Mesenchymal stem cell (in vitro differentiated cells and primary cell): ENCODE data around the gene TMEM41B.
"Not testable (repeated sequence)": the region's sequence is repeated elsewhere in the genome, so short reads cannot be mapped to it uniquely, and the experiment has no call there.

Experiments used
- DNase-seq: peaks from one replicate; pipeline ENCODE4 v3.0.0-alpha.2; 2013
- H2AFZ ChIP-seq: one replicate; pipeline ENCODE4 v1.6.1; 2013; ENCODE audit warnings: low read depth, mild to moderate bottlenecking, control low read depth, inconsistent platforms, low read length, moderate library complexity
- H2AK5ac ChIP-seq: 2 replicates; pipeline ENCODE4 v1.6.1; 2013; ENCODE audit warnings: low read length, moderate library complexity, mild to moderate bottlenecking, inconsistent platforms; ENCODE audit not compliant: severe bottlenecking
- H2BK120ac ChIP-seq: one replicate; pipeline ENCODE4 v1.6.1; 2013; ENCODE audit warnings: low read depth, mild to moderate bottlenecking, inconsistent platforms, low read length, moderate library complexity
- H2BK12ac ChIP-seq, 2 experiments: one replicate each; pipeline ENCODE4 v1.6.1; 2013; ENCODE audit warnings: inconsistent platforms in 2 of 2, low read length in 2 of 2, mild to moderate bottlenecking in 2 of 2, moderate library complexity in 2 of 2, control low read depth in 1 of 2
- H2BK15ac ChIP-seq: one replicate; pipeline ENCODE4 v1.6.1; 2013; ENCODE audit warnings: mild to moderate bottlenecking, low read depth, inconsistent platforms; ENCODE audit not compliant: poor library complexity, severe bottlenecking
- H2BK5ac ChIP-seq: 2 replicates; pipeline ENCODE4 v1.6.1; 2013; ENCODE audit warnings: low read depth, mild to moderate bottlenecking, low read length, control low read depth, inconsistent platforms; ENCODE audit not compliant: poor library complexity, severe bottlenecking
- H3K14ac ChIP-seq, 2 experiments: one replicate each; pipeline ENCODE4 v1.6.1; 2013; ENCODE audit warnings: inconsistent platforms in 2 of 2, low read length in 2 of 2, control low read depth in 1 of 2, mild to moderate bottlenecking in 1 of 2, moderate library complexity in 1 of 2
- H3K18ac ChIP-seq, 2 experiments: one replicate each; pipeline ENCODE4 v1.6.1; 2013; ENCODE audit warnings: inconsistent platforms in 2 of 2, low read length in 2 of 2, control low read depth in 1 of 2, low read depth in 1 of 2, mild to moderate bottlenecking in 1 of 2
- H3K23ac ChIP-seq, 2 experiments: one replicate each; pipeline ENCODE4 v1.6.1; 2013; ENCODE audit warnings: inconsistent platforms in 2 of 2, low read length in 2 of 2, mild to moderate bottlenecking in 2 of 2, moderate library complexity in 2 of 2, control low read depth in 1 of 2
- H3K27ac ChIP-seq: 2 replicates; pipeline ENCODE4 v1.5.1; 2013; ENCODE audit warnings: mild to moderate bottlenecking, moderate library complexity, low read length, control low read depth, inconsistent platforms; ENCODE audit not compliant: poor library complexity, severe bottlenecking
- H3K27me3 ChIP-seq, 2 experiments: 2 replicates each; pipeline versions ENCODE4 v1.6.1 to v1.7.0; 2013; ENCODE audit warnings: low read length in 2 of 2, mild to moderate bottlenecking in 2 of 2, moderate library complexity in 2 of 2, control low read depth in 1 of 2, inconsistent platforms in 1 of 2; ENCODE audit not compliant: control insufficient read depth in 1 of 2, insufficient read depth in 1 of 2
- H3K36me3 ChIP-seq, 2 experiments: 2 replicates each; pipeline versions ENCODE4 v1.6.1 to v1.7.0; 2013; ENCODE audit warnings: low read length in 2 of 2, control low read depth in 1 of 2, inconsistent platforms in 1 of 2, low read depth in 1 of 2, mild to moderate bottlenecking in 1 of 2; ENCODE audit not compliant: insufficient read depth in 2 of 2, control insufficient read depth in 1 of 2
- H3K4ac ChIP-seq, 2 experiments: one replicate each; pipeline ENCODE4 v1.6.1; 2013; ENCODE audit warnings: inconsistent platforms in 2 of 2, low read length in 2 of 2, mild to moderate bottlenecking in 2 of 2, moderate library complexity in 2 of 2, control low read depth in 1 of 2, low read depth in 1 of 2
- H3K4me1 ChIP-seq: 2 replicates; pipeline ENCODE4 v1.6.1; 2013; ENCODE audit warnings: low read depth, low read length, control low read depth; ENCODE audit not compliant: control insufficient read depth, insufficient read depth
- H3K4me2 ChIP-seq: 2 replicates; pipeline ENCODE4 v1.6.1; 2013; ENCODE audit warnings: low read length, mild to moderate bottlenecking, inconsistent platforms; ENCODE audit not compliant: poor library complexity, severe bottlenecking
- H3K4me3 ChIP-seq, 2 experiments: 2 replicates each; pipeline versions ENCODE4 v1.5.1 to v1.7.0; 2013; ENCODE audit warnings: low read length in 2 of 2, mild to moderate bottlenecking in 2 of 2, control low read depth in 1 of 2, low read depth in 1 of 2; ENCODE audit not compliant: insufficient read depth in 1 of 2
- H3K79me1 ChIP-seq: replicated peaks from 2 replicates; pipeline ENCODE4 v1.6.1; 2013; ENCODE audit warnings: mild to moderate bottlenecking, control low read depth, low read length, inconsistent platforms; ENCODE audit not compliant: poor library complexity, severe bottlenecking
- H3K9ac ChIP-seq: 2 replicates; pipeline ENCODE4 v1.7.0; 2013; ENCODE audit warnings: mild to moderate bottlenecking, low read length, moderate library complexity
- H3K9me3 ChIP-seq: 2 replicates; pipeline ENCODE4 v1.7.0; 2013; ENCODE audit warnings: mild to moderate bottlenecking, low read length; ENCODE audit not compliant: control insufficient read depth
- H4K8ac ChIP-seq: one replicate; pipeline ENCODE4 v1.6.1; 2013; ENCODE audit warnings: inconsistent platforms, mild to moderate bottlenecking, low read length, moderate library complexity
- H4K91ac ChIP-seq: one replicate; pipeline ENCODE4 v1.6.1; 2013; ENCODE audit warnings: mild to moderate bottlenecking, low read length, inconsistent platforms
- WGBS: methylation state at CpG from one replicate; pipeline ENCODE4 v1.1.7; 2013; ENCODE audit warnings: mixed read lengths; 5-methylcytosine and 5-hydroxymethylcytosine counted together

The TMEM41B gene

GRCh38 chr11:9247863-9248262, 66.5 kb downstream of the TMEM41B start:
- H2AFZ ChIP-seq, result no peak overlapping the region
- no peaks in the 10 kb centered on the region for H3K27me3 ChIP-seq
- peaks cover 10% of the 10 kb centered on the region for H3K79me1 ChIP-seq
- no peak overlapping the region for H3K4me2 ChIP-seq
- H2BK120ac ChIP-seq, result no peak overlapping the region
- H3K4me3 ChIP-seq, result no peak overlapping the region
- no peak overlapping the region for H2AK5ac ChIP-seq
- H4K8ac ChIP-seq, result no peak overlapping the region
- 97% methylated on average over 3 of the region's 3 CpGs for WGBS
- no peak overlapping the region for H3K18ac ChIP-seq
- no peaks in the 10 kb centered on the region for H3K9me3 ChIP-seq
- no peak overlapping the region for H3K9ac ChIP-seq
- no peak overlapping the region for H3K4ac ChIP-seq
- no peak overlapping the region for H4K91ac ChIP-seq
- H3K23ac ChIP-seq, result no peak overlapping the region
- H2BK5ac ChIP-seq, result no peak overlapping the region
- no peak for DNase-seq
- no peak overlapping the region for H3K14ac ChIP-seq
- no peak overlapping the region for H2BK15ac ChIP-seq
- H3K36me3 ChIP-seq, result peaks cover 0 to 9% of the 10 kb centered on the region in 2 experiments
- no peak overlapping the region for H2BK12ac ChIP-seq
- H3K4me1 ChIP-seq, result no peaks in the 10 kb centered on the region
- H3K27ac ChIP-seq, result no peak overlapping the region

GRCh38 chr11:9236242-9236641, 78.2 kb downstream of the TMEM41B start:
- not testable (repeated sequence) for H3K23ac ChIP-seq, H3K4ac ChIP-seq, H2AK5ac ChIP-seq, H2AFZ ChIP-seq, H3K9ac ChIP-seq, H2BK120ac ChIP-seq, DNase-seq, H3K4me2 ChIP-seq, H2BK15ac ChIP-seq, H3K4me1 ChIP-seq, H3K9me3 ChIP-seq, H3K27ac ChIP-seq, H4K8ac ChIP-seq, H4K91ac ChIP-seq, H3K18ac ChIP-seq, H3K14ac ChIP-seq, H3K27me3 ChIP-seq, H2BK5ac ChIP-seq, H3K36me3 ChIP-seq, H3K79me1 ChIP-seq, H3K4me3 ChIP-seq, H2BK12ac ChIP-seq
- WGBS, result 98% methylated on average over 9 of the region's 10 CpGs

GRCh38 chr11:9232482-9232881, 81.9 kb downstream of the TMEM41B start:
- H4K91ac ChIP-seq, result no peak overlapping the region
- H2BK120ac ChIP-seq, result no peak overlapping the region
- WGBS, result 95% methylated on average over 3 of the region's 3 CpGs
- H3K18ac ChIP-seq, result no peak overlapping the region
- peaks cover 14% of the 10 kb centered on the region for H3K79me1 ChIP-seq
- H3K23ac ChIP-seq, result no peak overlapping the region
- no peaks in the 10 kb centered on the region for H3K36me3 ChIP-seq
- no peaks in the 10 kb centered on the region for H3K9me3 ChIP-seq
- peak overlapping the region; percentile 55 for H3K9ac ChIP-seq
- no peak overlapping the region for H2AK5ac ChIP-seq
- no peak overlapping the region for H2BK5ac ChIP-seq
- no peak overlapping the region for H3K4me3 ChIP-seq
- H2BK15ac ChIP-seq, result no peak overlapping the region
- no peak for DNase-seq
- no peaks in the 10 kb centered on the region for H3K27me3 ChIP-seq
- H3K4ac ChIP-seq, result no peak overlapping the region
- no peak overlapping the region for H4K8ac ChIP-seq
- H3K27ac ChIP-seq, result no peak overlapping the region
- H3K4me1 ChIP-seq, result peaks cover 5% of the 10 kb centered on the region
- H3K14ac ChIP-seq, result no peak overlapping the region
- H2BK12ac ChIP-seq, result no peak overlapping the region
- no peak overlapping the region for H2AFZ ChIP-seq
- H3K4me2 ChIP-seq, result no peak overlapping the region

GRCh38 chr11:9231848-9232177, 82.6 kb downstream of the TMEM41B start:
- no peaks in the 10 kb centered on the region for H3K27me3 ChIP-seq
- H3K4ac ChIP-seq, result no peak overlapping the region
- H3K4me2 ChIP-seq, result no peak overlapping the region
- H2AK5ac ChIP-seq, result no peak overlapping the region
- no peak overlapping the region for H3K23ac ChIP-seq
- no peak overlapping the region for H3K14ac ChIP-seq
- no peak overlapping the region for H3K27ac ChIP-seq
- no peak overlapping the region for H2AFZ ChIP-seq
- no peak overlapping the region for H4K8ac ChIP-seq
- no peaks in the 10 kb centered on the region for H3K9me3 ChIP-seq
- peak overlapping the region; percentile 55 for H3K9ac ChIP-seq
- H3K4me1 ChIP-seq, result peaks cover 5% of the 10 kb centered on the region
- no peak overlapping the region for H4K91ac ChIP-seq
- H2BK12ac ChIP-seq, result no peak overlapping the region
- H2BK15ac ChIP-seq, result no peak overlapping the region
- no peak overlapping the region for H3K18ac ChIP-seq
- H2BK5ac ChIP-seq, result no peak overlapping the region
- peak overlapping the region in 1 of 2 experiments; percentile 6 for H3K4me3 ChIP-seq
- no peaks in the 10 kb centered on the region for H3K36me3 ChIP-seq
- peak; percentile 75 for DNase-seq
- peaks cover 14% of the 10 kb centered on the region for H3K79me1 ChIP-seq
- no peak overlapping the region for H2BK120ac ChIP-seq
- 11% methylated on average over 1 of the region's 1 CpG for WGBS
